ENCODE results near the gene GPR137. TPM values are rescaled to one million over a fixed set of nuclear protein-coding genes. Genes with fewer than 3 reads are reported as not detected.

GPR137 gene
- total RNA-seq, 1 experiment from 2014 or later, result 24.4 TPM

GRCh38 chr11:64255135-64256128 lies 30.2 kb upstream of the GPR137 start:
- POLR2A ChIA-PET, result interaction anchor here (1.1 kb wide), 1 partner anchor 13 kb away, joined by 3 read pairs; no protein-coding TSS in a partner anchor
- no peak overlapping the region for H3K4me3 ChIP-seq (replicated peaks in 1 of 2; ENCODE audit: low read depth in 1 of 2, low read length in 2 of 2)
- H3K4me2 ChIP-seq (ENCODE audit: low read length), result no peak overlapping the region
- CTCF ChIA-PET, result interaction anchor here (1.1 kb wide), 1 partner anchor 49 kb away, joined by 3 read pairs; no protein-coding TSS in a partner anchor
- H2AFZ ChIP-seq (ENCODE audit: low read depth, low read length, poor library complexity, severe bottlenecking), result no peak overlapping the region
- no TSS peak for BruUV-seq (replicated peaks)
- H3K79me2 ChIP-seq (ENCODE audit: insufficient read depth, low read length), result peaks cover 41% of the 10 kb centered on the region
- intact Hi-C loops (cut with micrococcal nuclease), result no loop called here
- peaks cover 27 to 41% of the 10 kb centered on the region in 2 experiments; a peak in 3 of 4 replicates for H3K36me3 ChIP-seq (ENCODE audit: control insufficient read depth in 1 of 2, insufficient read depth in 2 of 2, low read length in 2 of 2)
- no peak overlapping the region for H3K27ac ChIP-seq (ENCODE audit: low read depth, low read length)
- H3K9ac ChIP-seq (ENCODE audit: low read length), result no peak overlapping the region
- H4K20me1 ChIP-seq (ENCODE audit: insufficient read depth), result no peaks in the 10 kb centered on the region
- no peak for ATAC-seq
- H3K9me2 ChIP-seq (ENCODE audit: insufficient read depth), result no peaks in the 10 kb centered on the region
- no peaks in the 10 kb centered on the region for H3K9me3 ChIP-seq (ENCODE audit: control insufficient read depth in 1 of 2, insufficient read depth in 1 of 2, low read depth in 1 of 2, low read length in 2 of 2)
- no peaks in the 10 kb centered on the region for H3K27me3 ChIP-seq (ENCODE audit: insufficient read depth, low read length)
- TF ChIP-seq FOSL1 (IDR thresholded peaks at IDR 0.05; ENCODE audit: low read depth), result no peak
- no peak for TF ChIP-seq CEBPB (IDR thresholded peaks at IDR 0.05; ENCODE audit: low read depth)
- no peak for TF ChIP-seq ELF1 (IDR thresholded peaks at IDR 0.05; ENCODE audit: borderline replicate concordance, low read depth)
- no peak for TF ChIP-seq ZFX (IDR thresholded peaks at IDR 0.05)
- no peak for TF ChIP-seq CTCF (IDR thresholded peaks at IDR 0.05 in 2 of 3, conservative IDR thresholded peaks at IDR 0.05 in 1 of 3; ENCODE audit: borderline replicate concordance in 1 of 3, insufficient read depth in 1 of 3, low read depth in 2 of 3, low read length in 2 of 3)
- no peak for TF ChIP-seq YY1 (IDR thresholded peaks at IDR 0.05; ENCODE audit: extremely low read depth, insufficient replicate concordance, low read depth, low read length)
- TF ChIP-seq RAD21 (IDR thresholded peaks at IDR 0.05; ENCODE audit: low read depth), result no peak
- no peak for TF ChIP-seq POLR2AphosphoS5 (IDR thresholded peaks at IDR 0.05; ENCODE audit: low read depth, low read length)
- TF ChIP-seq EZH2phosphoT487 (IDR thresholded peaks at IDR 0.05; ENCODE audit: borderline replicate concordance), result no peak
- no peak for TF ChIP-seq CBX3 (IDR thresholded peaks at IDR 0.05; ENCODE audit: low read depth)
- no peak for TF ChIP-seq TCF7L2 (IDR thresholded peaks at IDR 0.05; ENCODE audit: borderline replicate concordance, extremely low read depth, insufficient read depth, insufficient read length)
- no peak for TF ChIP-seq EZH2 (IDR thresholded peaks at IDR 0.05)
- DNase-seq (ENCODE audit: low read depth, low spot score), result no peak
- RAD21 ChIA-PET (ENCODE audit: low non-redundant PET in 1 of 2, low total read pairs in 2 of 2, uncharacterized antibody in 2 of 2, unreplicated experiment in 2 of 2), result no interaction called here
- peaks cover 16 to 37% of the 10 kb centered on the region in 2 experiments for H3K4me1 ChIP-seq (ENCODE audit: control insufficient read depth in 1 of 2, insufficient read depth in 2 of 2, low read length in 2 of 2)

All from HCT116 (cell line).